ENCODE data around the gene KLHL3. TPM values are rescaled to one million over a fixed set of nuclear protein-coding genes. Genes with fewer than 3 reads are reported as not detected.
"Not testable (repeated sequence)": the region's sequence is repeated elsewhere in the genome, so short reads cannot be mapped to it uniquely, and the experiment has no call there.

Gene KLHL3
- total RNA-seq, 6 experiments from 2014 or later: 1.9 to 8.5 (median 3.3) TPM

GRCh38 chr5:137648361-137648760 is 87.5 kb downstream of the KLHL3 start:
- DNase-seq: no peak
- H3K27ac ChIP-seq: no peak overlapping the region
- H3K27me3 ChIP-seq: no peaks in the 10 kb centered on the region
- intact Hi-C loops (cut with DNase I): no loop called here
- H3K9me3 ChIP-seq: no peaks in the 10 kb centered on the region
- no peaks in the 10 kb centered on the region for H3K4me1 ChIP-seq
- H3K36me3 ChIP-seq: no peaks in the 10 kb centered on the region
- WGBS (ENCODE audit: insufficient coverage, low coverage, low lambda C conversion rate, missing lambda C conversion rate): 89% methylated on average over 5 of the region's 5 CpGs
- no peak for ATAC-seq
- no peak overlapping the region for H3K4me3 ChIP-seq
- TF ChIP-seq POLR2A (IDR thresholded peaks at IDR 0.05) (no peak), CTCF (IDR thresholded peaks at IDR 0.05) (no peak)

GRCh38 chr5:137647401-137647800 is 88.5 kb downstream of the KLHL3 start:
- no peak overlapping the region for H3K27ac ChIP-seq
- H3K4me3 ChIP-seq: no peak overlapping the region
- no peaks in the 10 kb centered on the region for H3K4me1 ChIP-seq
- no peak for TF ChIP-seq CTCF (IDR thresholded peaks at IDR 0.05)
- no peak for DNase-seq
- no peak for ATAC-seq
- H3K27me3 ChIP-seq: no peaks in the 10 kb centered on the region
- WGBS (ENCODE audit: insufficient coverage, low coverage, low lambda C conversion rate, missing lambda C conversion rate): 99% methylated on average over 8 of the region's 11 CpGs
- H3K9me3 ChIP-seq: no peaks in the 10 kb centered on the region
- intact Hi-C loops (cut with DNase I): no loop called here
- H3K36me3 ChIP-seq: no peaks in the 10 kb centered on the region

DNA sequence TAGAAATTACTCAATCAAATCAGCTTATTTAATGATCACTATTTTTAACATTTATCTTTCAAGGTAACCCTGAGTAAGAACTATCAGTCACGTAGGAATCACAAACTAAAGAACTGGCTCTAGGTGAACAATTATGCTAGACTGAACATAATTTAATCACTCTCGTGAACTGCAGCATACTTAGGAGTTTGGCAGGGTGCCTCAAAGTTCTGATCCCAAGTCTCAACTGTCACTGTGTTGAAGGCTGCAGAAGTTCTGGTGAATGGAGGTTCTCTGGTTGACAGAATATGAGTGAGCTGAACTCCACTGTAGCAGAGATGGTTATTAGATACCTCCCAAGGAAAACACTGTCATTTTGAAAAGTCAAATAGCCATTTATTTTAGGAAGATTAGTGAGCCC is 89.1 kb downstream of the KLHL3 start:
- DNase-seq (no peak), ATAC-seq (no peak)
- 95% methylated on average over 2 of the region's 2 CpGs for WGBS (ENCODE audit: insufficient coverage, low coverage, low lambda C conversion rate, missing lambda C conversion rate)
- Histone ChIP-seq H3K9me3 (no peaks in the 10 kb centered on the region), H3K36me3 (no peaks in the 10 kb centered on the region), H3K4me3 (no peak overlapping the region), H3K27me3 (no peaks in the 10 kb centered on the region), H3K27ac (no peak overlapping the region), H3K4me1 (no peaks in the 10 kb centered on the region)
- TF ChIP-seq CTCF (IDR thresholded peaks at IDR 0.05) (no peak), POLR2A (IDR thresholded peaks at IDR 0.05) (no peak)
- intact Hi-C loops (cut with DNase I): no loop called here

GRCh38 chr5:137643081-137643480 is 92.8 kb downstream of the KLHL3 start:
- ATAC-seq; intact Hi-C loops (cut with DNase I): not testable (repeated sequence)
- WGBS (ENCODE audit: insufficient coverage, low coverage, low lambda C conversion rate, missing lambda C conversion rate): 86% methylated on average over 1 of the region's 2 CpGs

DNA sequence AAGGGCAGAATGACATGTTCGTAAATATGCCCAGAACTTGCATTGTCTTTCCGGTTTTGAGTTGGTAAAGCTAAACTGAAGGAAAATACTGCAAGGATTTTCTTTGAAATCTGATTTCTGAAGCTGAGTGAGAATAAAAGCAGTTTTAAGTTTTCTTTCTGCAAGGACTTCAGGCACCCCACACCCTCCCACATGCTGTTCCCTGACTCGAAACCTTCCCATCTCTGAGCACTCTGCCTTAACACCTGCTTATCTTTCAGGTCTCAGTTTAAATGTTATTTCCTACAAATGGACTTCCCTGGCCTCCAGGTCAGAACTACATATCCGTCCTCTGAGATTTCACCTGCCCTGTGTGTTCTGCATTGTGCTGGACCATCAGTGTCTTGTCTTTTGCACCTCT is 93.8 kb downstream of the KLHL3 start:
- H3K9me3 ChIP-seq: no peaks in the 10 kb centered on the region

More at GRCh38 chr5:137643081-137643480, 92.8 kb downstream of the KLHL3 start:
- H3K27me3 ChIP-seq, H3K27ac ChIP-seq, H3K9me3 ChIP-seq, H3K36me3 ChIP-seq, H3K4me1 ChIP-seq, H3K4me3 ChIP-seq, DNase-seq: not testable (repeated sequence)

More for the DNA sequence above, 93.8 kb downstream of the KLHL3 start:
- 70% methylated on average over 4 of the region's 4 CpGs for WGBS (ENCODE audit: insufficient coverage, low coverage, low lambda C conversion rate, missing lambda C conversion rate)
- H3K36me3 ChIP-seq: peaks cover 0 to 3% (median 0%) of the 10 kb centered on the region in 4 donors
- H3K4me1 ChIP-seq: no peaks in the 10 kb centered on the region
- intact Hi-C loops (cut with DNase I): no loop called here
- no peak overlapping the region for H3K4me3 ChIP-seq
- TF ChIP-seq CTCF (IDR thresholded peaks at IDR 0.05) (no peak), POLR2A (IDR thresholded peaks at IDR 0.05) (no peak)
- no peaks in the 10 kb centered on the region for H3K27me3 ChIP-seq
- no peak overlapping the region for H3K27ac ChIP-seq
- DNase-seq (no peak), ATAC-seq (no peak)

All from right lobe of liver (tissue), 6 donors.